Left forelimb (tissue), 1 donor: ENCODE measurements around the gene LIMS2.

Source experiments
- DNase-seq: peaks from one replicate; pipeline ENCODE4 v3.0.0-alpha.2; 2018; ENCODE audit warnings: low spot score

LIMS2 gene

GRCh38 chr2:127621981-127622431 is 53.3 kb downstream of the LIMS2 start:
- DNase-seq = peak; percentile 17

- DNase-seq = peak; percentile 11
These were observed 54.5 kb downstream of the LIMS2 start for GRCh38 chr2:127620866-127621265.

DNA sequence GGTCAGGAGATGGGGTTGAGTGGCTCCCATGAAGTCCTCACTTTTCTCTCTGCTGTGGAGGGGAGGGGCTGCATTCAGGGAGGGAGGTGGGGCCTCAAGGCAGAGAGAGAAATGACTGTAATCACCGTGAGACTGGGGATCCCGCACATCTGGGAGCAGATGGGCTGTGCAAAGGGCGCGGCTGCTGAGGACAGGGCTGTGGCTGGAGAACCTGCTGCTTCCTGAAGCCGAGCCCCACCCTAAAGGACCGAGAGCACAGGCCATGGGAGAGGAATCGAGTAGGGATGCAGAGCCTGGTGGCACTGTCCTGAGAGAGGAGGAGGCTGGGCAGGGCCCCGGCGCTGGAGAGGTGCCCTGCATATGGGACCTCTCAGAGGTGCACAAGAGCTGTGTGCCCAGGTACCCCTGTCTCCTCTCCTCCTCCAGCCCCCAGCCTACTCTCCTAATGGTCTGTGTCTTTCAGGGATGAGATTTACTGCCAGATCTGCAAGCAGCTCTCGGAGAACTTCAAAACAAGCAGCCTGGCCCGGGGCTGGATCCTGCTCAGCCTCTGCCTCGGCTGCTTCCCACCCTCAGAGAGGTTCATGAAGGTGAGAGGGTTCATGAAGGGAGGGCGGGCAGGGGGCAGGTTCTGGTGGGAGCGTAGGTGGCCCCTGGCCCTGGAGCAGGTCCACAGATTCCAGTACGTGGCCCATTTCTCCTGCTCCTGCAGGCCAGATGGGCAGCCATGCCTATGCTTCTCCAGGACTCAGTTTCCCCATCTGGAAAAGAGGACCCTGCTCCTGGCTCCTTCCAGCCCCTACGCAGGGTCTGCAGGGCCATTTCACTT is 55.2 kb downstream of the LIMS2 start:
- no peak for DNase-seq

GRCh38 chr2:127619203-127619590 is 56.1 kb downstream of the LIMS2 start:
- DNase-seq = no peak

GRCh38 chr2:127618551-127619202 is 56.7 kb downstream of the LIMS2 start:
- peak; percentile 55 for DNase-seq

GRCh38 chr2:127615511-127616166 is 59.7 kb downstream of the LIMS2 start:
- peak; percentile 45 for DNase-seq

GRCh38 chr2:127614731-127615130 is 60.6 kb downstream of the LIMS2 start:
- peak; percentile 46 for DNase-seq

- peak; percentile 25 for DNase-seq
These were observed 61.1 kb downstream of the LIMS2 start for GRCh38 chr2:127614246-127614645.

DNA sequence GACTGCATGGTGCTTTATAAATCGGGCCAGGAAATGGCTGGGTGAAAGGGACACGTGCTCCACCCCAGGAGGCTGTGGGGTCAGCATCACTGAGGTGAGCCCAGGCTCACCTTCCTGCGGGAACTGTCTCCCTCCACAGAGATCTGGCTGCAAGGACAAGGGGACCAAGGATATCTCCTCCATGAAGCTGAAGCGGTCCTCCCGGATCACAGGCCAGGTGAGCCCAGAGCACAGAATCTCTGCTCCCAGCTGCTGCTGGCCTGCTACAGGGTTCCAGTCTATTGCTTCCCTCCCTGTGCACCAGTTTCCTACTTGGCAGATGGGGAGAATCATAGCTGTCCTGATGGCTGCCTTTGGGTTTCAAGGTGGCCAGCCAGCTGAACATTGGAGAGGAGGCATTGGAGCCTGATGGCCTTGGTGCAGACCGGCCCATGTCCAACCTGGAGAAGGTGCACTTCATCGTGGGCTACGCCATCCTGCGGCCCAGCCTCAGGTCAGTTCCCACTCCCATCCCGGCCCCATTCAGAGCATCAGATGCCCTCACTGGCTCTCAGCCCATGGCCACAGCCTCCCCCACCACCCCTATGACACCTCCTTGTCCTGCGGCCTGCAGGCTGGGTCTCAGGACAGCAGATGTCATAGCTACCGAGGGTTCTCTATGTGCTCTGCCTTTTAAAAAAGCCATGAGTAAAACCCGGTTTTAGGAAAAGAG is 63.1 kb downstream of the LIMS2 start:
- peak; percentile 47 for DNase-seq

DNA sequence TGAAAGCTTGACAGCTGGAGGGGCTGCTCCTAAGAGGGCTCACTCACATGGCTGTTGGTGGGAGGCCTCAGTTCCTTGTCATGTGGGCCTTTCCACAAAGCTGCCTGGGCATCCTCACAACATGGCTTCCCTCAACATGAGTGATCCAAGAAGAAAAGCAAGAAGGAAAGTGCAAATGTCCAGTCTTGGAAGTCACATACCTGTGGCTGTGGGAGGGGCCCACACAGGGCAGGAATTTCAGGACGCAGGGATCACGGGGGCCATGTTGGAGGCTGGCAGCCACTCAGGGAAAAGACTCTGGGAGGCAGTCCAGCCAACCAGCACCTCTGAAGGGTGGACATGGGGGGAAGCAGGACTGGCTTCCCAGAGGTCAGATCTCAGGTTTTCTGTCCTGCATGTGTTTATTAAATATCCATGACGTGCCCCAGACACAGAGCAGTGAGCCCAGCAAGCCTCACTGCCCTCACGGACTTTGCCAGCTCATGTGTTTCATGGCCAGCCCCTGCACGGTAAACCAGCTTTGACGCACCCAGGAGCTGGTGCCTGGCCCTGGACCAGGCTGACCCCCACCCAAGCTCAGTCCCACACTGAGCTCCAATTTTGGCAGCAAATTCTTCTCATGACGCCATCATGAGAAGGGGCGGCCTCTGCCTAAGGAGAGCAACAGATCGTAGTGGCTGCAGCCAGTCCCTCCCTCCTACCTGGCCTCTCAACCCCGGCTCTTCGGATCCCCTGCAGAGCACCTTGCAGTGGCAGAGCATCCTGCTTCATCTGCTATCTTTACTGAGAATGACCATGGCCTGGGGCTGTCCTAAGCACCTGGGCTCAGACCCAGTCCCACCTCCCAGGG is 64.0 kb downstream of the LIMS2 start:
- peak; percentile 53 for DNase-seq

DNA sequence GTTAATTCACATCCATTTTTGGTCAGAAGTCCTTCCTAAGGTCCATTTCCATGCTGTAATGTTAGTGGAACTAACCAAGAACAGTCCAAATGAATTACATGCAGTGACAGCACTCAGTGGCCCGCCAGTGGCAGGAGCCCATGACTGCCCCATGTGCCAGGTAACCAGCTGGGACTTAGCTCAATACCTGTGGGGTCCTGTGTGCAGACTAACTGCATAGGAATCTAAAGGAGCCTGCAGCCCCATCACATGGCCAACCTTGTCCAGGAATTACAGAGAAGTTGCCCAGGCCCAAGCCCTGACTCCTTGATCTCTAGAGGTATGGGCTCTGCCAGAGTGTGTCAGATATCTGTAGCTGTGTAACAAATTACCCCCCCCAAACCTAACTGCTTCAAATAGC is 64.8 kb downstream of the LIMS2 start:
- peak; percentile 30 for DNase-seq

DNA sequence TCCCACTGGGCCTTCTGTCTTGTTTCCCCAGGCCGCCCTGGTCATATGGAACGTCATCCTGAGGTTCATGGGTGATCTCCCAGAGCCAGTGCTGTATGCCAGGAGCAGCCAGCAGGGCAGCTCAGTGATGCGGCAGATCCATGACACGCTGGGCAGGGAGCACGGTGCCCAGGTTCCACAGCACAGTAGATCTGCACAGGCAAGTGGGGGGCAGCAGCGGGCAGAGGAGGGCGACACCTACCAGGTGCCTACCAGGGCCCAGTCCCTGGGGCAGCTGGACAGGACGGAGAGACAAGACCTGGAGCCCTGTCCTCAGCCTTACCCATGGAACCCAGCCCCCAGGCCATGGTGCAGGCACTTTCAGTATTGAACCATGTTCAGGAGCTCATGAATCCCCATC is 65.5 kb downstream of the LIMS2 start:
- peak; percentile 34 for DNase-seq

DNA sequence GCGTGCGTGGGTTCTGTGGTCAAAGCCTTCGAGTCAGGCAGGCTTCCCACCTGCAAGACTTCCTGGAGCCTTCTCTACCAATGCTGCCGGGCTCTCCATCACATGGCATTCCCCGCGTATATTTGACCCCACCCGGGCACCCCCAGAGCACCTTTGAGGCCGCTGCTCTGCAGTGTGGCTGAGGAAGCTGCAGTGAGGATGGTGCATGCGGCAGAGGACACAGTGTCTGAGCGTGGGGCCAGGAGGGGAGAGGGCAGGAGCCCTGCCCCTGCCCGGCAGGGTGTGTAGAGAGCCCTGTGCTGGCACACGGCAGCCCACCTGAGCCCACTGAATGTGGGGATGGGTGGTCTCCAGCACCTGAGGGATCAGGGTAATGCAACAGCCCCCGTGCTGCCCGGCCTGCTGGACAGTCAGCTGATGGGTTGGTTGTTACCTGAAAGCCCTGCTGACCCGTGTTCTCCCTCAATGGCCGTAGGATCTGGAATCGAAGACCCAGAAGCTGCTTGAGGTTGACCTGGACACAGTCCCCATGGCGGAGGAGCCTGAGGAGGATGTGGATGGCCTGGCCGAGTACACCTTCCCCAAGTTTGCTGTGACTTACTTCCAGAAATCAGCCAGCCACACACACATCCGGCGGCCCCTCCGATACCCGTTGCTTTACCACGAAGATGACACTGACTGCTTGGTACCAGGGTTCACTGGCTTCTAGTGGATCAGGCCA is 66.1 kb downstream of the LIMS2 start:
- DNase-seq = peak; percentile 49

- peak; percentile 52 for DNase-seq
These were observed 67.0 kb downstream of the LIMS2 start for GRCh38 chr2:127608061-127609030.

DNA sequence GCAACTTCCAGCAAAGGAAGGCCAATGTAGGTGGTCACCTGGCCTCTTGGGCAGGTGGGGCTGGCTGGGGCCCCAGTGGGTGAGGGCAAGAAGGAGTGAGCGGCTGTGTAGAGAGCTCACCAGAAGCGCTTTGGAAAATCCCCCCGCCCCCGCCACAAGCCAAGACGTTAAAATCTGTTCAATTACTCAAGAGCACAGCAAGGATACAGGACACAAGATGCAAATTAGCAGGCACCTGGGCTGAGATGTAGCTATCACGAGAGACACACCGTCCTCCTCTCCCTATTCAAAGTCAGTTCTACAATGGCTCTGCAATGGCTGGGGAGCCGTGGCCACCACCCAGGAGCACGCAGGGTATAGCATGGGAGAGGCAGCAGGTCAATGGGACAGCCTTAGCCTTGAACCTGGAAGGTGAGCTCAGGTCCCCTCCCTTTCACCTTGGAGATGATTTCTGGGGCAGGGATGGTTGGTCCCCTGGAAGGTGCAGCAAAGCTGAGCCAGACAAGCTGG is 67.9 kb downstream of the LIMS2 start:
- DNase-seq = peak; percentile 46

DNA sequence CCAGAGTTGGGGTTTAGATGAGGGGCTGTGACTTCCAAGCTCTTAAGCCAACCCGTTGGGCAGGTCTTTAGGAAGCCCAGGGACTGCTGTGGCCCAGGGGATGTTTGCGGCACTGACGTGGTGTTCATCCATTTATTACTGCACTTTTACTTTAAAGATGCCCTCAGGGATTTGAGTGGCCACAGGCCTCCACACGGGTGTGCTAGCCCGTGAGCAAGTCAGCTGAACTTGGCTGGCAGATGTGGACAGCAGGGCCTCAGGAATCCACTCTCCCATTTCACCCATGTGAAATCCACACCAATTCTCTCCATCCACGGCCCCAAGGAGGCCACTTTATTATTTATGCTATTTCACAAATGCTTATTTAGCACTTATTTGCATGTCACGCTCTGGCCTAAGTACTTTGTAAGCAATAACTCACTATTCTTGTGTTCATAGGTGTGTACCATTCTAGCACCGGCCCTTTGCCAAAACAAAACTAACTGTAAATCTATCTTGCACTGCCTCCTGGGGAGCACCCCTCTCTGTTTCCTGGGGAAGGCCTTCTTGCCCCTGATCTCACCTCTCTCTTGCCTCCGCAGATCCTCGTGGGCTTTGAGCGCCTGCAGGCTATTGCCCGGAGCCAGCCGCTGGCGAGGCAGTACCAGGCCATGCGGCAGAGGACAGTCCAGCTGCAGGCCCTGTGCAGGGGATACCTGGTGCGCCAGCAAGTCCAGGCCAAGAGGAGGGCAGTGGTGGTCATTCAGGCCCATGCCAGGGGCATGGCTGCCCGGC is 68.5 kb downstream of the LIMS2 start:
- peak; percentile 30 for DNase-seq

DNA sequence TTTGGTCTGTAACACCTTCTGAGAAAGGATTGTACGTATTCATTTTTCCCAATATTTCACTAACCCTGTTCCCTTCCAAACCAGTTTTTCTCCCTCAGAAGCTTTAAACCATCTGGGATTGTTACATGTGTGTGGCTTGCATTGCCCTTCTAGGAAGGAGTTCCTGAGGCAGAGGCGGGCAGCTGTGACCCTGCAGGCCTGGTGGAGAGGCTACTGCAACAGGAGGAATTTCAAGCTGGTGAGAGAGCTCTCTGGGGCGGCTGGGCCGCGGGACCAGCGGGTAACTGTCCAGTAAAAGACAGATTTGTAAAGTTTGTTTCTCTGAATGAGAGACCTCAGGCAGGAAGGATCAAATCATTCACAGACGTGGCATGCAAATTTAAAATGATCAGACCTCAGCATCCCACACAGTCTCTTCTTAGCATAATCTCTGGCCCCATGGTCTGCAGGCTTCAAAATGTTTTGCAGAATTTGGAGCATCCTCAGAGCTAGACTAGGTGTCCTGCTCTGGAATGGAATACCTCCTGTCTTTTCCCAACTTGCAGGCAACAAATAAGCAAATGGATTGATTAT is 69.6 kb downstream of the LIMS2 start:
- DNase-seq = peak; percentile 36

- DNase-seq = peak; percentile 40
These were observed 70.3 kb downstream of the LIMS2 start for GRCh38 chr2:127604986-127605385.
